PFSK-1 (cell line): ENCODE measurements around the gene NKIRAS2.
A peak's percentile ranks its signal among the peaks of the same experiment; 100 is the strongest.

Experiments used
- FOXP2 ChIP-seq: optimal IDR thresholded peaks from 2 replicates; pipeline ENCODE3; 2011; ENCODE audit warnings: borderline replicate concordance, control low read depth, inconsistent platforms; ENCODE audit not compliant: insufficient read depth; ENCODE audit errors: extremely low read length, extremely low read depth
- POLR2AphosphoS5 ChIP-seq: IDR thresholded peaks from 2 replicates; pipeline ENCODE4 v1.6.1; 2012; ENCODE audit warnings: low read depth, mild to moderate bottlenecking, control low read depth, low read length, moderate library complexity
- SIN3A ChIP-seq: IDR thresholded peaks from 2 replicates; pipeline ENCODE4 v1.6.1; 2012; ENCODE audit warnings: mild to moderate bottlenecking, low read length, moderate library complexity, borderline replicate concordance; ENCODE audit not compliant: insufficient read depth
- TAF1 ChIP-seq: IDR thresholded peaks from 2 replicates; pipeline ENCODE4 v1.6.1; 2012; ENCODE audit warnings: low read length, control low read depth, borderline replicate concordance; ENCODE audit not compliant: insufficient read depth
- TF ChIP-seq, protein P1 (sequence below), 2 experiments: IDR thresholded peaks; 2 replicates each; pipeline versions ENCODE4 v1.6.1 to v1.8.0; 2011 to 2012; ENCODE audit warnings: low read depth in 2 of 2, low read length in 2 of 2, control low read depth in 1 of 2, inconsistent platforms in 1 of 2, mild to moderate bottlenecking in 1 of 2, moderate library complexity in 1 of 2; ENCODE audit not compliant: insufficient read depth in 1 of 2

Gene NKIRAS2

DNA sequence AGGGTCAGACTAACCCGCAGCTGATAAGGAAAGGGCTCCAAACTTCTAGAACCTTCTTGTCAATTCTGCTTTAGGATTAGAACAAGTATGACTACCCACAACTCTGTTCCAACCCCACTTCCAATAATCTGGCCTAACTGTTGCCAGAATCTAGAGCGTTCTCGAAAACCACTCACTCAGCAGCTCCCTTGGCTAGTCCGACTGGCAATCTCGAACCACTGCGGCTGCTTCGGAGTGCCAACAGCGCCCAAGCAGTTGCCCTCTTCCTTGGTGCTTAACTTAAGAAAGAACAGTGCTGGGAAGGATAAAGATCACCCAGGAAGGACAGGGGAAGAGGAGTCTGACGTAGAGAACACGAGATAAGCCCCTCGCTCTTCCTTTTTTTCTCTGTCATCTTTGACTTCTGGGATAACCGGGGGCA lies 3.5 kb upstream of the NKIRAS2 start:
- TF ChIP-seq, protein P1, sequence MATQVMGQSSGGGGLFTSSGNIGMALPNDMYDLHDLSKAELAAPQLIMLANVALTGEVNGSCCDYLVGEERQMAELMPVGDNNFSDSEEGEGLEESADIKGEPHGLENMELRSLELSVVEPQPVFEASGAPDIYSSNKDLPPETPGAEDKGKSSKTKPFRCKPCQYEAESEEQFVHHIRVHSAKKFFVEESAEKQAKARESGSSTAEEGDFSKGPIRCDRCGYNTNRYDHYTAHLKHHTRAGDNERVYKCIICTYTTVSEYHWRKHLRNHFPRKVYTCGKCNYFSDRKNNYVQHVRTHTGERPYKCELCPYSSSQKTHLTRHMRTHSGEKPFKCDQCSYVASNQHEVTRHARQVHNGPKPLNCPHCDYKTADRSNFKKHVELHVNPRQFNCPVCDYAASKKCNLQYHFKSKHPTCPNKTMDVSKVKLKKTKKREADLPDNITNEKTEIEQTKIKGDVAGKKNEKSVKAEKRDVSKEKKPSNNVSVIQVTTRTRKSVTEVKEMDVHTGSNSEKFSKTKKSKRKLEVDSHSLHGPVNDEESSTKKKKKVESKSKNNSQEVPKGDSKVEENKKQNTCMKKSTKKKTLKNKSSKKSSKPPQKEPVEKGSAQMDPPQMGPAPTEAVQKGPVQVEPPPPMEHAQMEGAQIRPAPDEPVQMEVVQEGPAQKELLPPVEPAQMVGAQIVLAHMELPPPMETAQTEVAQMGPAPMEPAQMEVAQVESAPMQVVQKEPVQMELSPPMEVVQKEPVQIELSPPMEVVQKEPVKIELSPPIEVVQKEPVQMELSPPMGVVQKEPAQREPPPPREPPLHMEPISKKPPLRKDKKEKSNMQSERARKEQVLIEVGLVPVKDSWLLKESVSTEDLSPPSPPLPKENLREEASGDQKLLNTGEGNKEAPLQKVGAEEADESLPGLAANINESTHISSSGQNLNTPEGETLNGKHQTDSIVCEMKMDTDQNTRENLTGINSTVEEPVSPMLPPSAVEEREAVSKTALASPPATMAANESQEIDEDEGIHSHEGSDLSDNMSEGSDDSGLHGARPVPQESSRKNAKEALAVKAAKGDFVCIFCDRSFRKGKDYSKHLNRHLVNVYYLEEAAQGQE (IDR thresholded peaks at IDR 0.05; ENCODE audit: insufficient read depth in 1 of 2, low read depth in 2 of 2, low read length in 2 of 2): no peak
- TF ChIP-seq SIN3A (no peak), TAF1 (no peak), FOXP2 (no peak)

DNA sequence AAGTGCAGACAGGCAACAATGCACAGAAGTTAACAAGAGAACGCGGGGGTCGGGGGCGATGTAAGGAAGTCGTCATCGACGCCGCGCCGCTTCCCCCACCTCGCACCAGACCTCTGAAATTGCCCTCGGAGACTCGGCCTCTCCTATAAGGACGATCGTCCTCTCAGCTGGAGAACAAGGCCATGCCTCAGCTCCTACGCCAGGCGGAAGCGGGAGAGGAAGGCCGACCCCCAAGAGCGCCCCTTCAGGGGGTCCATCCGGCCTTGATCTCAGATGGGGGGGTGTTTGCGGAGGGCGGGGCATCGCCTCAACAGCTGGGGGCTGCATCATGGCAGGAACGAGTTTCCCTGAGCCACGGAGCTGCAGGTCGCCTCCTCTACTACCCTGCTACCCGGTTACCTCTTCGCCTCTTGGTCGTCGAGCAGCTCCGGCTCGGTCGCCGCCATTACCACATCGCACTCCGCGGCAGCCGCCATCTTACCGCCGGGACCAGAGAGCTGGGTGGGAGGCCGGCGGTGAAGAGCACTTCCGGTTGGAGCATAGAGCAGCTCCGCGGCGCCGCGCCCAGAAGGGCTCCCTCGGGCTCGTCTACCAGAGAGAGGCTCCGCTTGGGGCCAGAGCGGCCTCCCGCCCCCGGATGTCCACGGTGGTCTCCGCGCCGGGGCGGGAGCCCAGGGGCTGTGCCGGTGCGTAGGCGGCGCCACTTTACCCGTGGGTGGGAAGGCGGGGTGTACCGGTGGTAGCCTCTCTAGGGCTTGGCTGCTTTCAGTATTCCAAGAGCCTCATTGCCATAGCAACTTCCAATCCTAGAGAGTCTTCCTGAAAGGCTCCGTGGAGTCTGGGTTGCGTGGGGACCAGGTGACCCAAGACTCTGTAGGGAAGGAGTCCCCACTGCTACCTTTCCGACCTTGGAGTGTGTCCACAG lies 2.7 kb upstream of the NKIRAS2 start, which contains the start of gene DNAJC7:
DNAJC7 (minus strand) TSS at position 499 of the 925 bp plus-strand sequence; CDS start at position 476, 23 bp downstream.
- TF ChIP-seq POLR2AphosphoS5: peak; percentile 87
- peak; percentile 97 for TF ChIP-seq TAF1
- peak; percentile 42 for TF ChIP-seq FOXP2
- peak; percentile 59; the same call in 1 of the 2 replicates for TF ChIP-seq SIN3A
- TF ChIP-seq, protein P1 (IDR thresholded peaks at IDR 0.05; ENCODE audit: insufficient read depth in 1 of 2, low read depth in 2 of 2, low read length in 2 of 2): no peak

DNA sequence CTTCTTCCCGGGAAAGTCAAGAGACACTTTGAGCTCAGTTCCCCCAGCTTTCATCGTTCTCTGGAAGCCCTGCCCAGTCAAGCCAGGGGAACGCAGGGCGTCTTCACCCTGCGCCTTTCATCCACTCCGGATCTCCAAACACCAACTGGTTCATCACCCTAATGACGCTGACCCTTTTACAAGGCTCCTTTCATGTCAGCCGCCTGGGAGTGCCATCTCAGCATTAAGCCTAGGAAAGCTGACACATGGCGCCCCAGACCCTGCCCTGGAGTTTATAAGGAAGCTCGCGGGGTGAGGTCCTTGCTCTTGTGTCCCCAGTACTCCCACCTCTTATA lies 2.1 kb upstream of the NKIRAS2 start:
- TF ChIP-seq, protein P1 (IDR thresholded peaks at IDR 0.05; ENCODE audit: insufficient read depth in 1 of 2, low read depth in 2 of 2, low read length in 2 of 2): no peak
- TF ChIP-seq TAF1: no peak
- no peak for TF ChIP-seq SIN3A
- TF ChIP-seq FOXP2: no peak
- no peak for TF ChIP-seq POLR2AphosphoS5

DNA sequence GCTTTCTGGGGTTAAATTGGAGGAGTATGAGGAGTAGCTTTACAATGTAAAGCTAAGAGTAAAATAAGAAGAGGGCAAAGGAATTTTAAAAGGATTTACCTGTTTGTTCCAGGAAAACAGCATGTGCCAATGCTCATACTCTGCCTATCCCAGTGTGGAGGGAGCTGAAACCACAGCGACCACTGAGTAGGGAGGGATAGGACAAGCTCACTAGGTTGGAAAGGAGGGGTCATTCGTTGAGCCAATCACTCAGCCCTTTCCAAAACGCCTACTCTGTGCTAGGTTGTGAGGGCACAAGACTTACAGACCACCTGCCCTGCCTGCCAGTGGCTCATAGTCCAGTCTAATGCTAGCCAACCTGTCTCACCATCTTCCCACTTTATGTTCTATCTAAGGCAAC lies 1.6 kb upstream of the NKIRAS2 start:
- TF ChIP-seq TAF1: no peak
- TF ChIP-seq POLR2AphosphoS5: no peak
- no peak for TF ChIP-seq SIN3A
- no peak for TF ChIP-seq FOXP2
- TF ChIP-seq, protein P1 (IDR thresholded peaks at IDR 0.05; ENCODE audit: insufficient read depth in 1 of 2, low read depth in 2 of 2, low read length in 2 of 2): no peak

DNA sequence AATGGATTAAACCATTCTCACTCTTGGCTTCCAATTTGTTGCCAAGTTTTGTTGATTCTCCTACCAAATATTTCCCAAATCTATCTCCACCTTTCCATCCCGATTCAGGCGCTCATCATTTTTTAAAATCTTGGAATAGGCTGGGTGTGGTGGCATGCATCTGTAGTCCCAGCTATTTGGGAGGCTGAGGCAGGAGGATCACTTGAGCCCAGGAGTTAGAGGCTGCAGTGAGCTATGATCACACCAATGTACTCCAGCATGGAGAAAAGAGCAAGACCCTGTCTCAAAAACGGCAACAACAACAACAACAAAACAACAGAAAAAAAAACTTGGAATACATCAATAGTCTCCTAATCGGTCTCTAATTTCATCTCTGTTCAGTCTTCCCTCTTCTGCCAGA lies 902 bp upstream of the NKIRAS2 start:
- TF ChIP-seq POLR2AphosphoS5 (no peak), FOXP2 (no peak), TAF1 (no peak), SIN3A (no peak)
- TF ChIP-seq, protein P1 (IDR thresholded peaks at IDR 0.05; ENCODE audit: insufficient read depth in 1 of 2, low read depth in 2 of 2, low read length in 2 of 2): no peak
